HG02623 (cell line): ENCODE data around the gene PHACTR4.
A peak's percentile ranks its signal among the peaks of the same experiment; 100 is the strongest.
"Not testable (repeated sequence)": the region's sequence is repeated elsewhere in the genome, so short reads cannot be mapped to it uniquely, and the experiment has no call there.

ENCODE experiments used
- ATAC-seq: cut with Tn5 transposase; IDR thresholded peaks from one replicate; pipeline ENCODE4 v1.9.1; 2021; ENCODE audit warnings: moderate library complexity; ENCODE audit not compliant: unreplicated experiment

The PHACTR4 gene

DNA sequence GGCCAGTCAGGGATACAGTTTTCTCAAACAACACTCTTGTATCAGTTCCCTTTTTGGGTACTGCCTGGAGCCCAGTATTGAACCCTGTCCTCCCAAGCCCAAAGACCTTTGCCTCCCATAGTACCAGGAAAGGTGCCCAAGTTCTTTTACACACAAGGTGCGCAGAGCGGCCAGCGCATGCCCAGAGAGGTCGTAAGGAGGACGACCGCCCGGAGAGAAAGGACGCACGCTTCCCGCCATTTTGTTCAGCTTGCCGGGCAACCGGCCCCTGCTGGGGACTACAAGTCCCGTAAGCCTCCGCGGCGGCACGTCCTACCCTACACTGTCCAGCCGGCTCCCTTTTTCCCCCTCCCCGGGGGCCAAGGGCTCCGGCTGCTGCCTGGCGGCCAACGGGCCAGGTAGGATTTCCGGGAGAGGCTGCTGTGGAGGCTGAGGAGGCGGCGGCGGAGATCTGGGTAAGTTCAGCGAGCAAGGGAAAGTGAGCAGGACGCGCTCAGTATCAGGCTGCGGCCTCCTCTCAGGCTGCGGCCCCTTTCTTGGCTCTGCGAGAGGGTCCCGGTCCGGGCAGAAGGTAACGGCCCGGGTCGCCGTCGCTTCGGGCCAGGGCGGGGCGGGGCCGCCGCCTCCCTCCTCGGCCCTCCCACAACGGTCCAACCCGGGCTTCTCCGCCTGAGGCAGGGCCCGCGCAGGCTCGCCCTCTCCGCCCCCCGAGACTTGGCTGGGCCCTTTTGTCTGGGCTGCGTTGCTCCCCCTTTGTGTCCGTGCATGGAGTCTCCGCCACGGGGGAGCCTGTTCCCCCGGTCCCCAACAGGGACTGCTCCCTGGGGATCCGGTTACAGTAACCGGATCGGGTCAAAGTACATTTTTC, at the start of gene PHACTR4:
PHACTR4 (plus strand) TSS at position 370 of the 868 bp plus-strand sequence. CDS start 37,708 bp downstream, outside the sequence.
- ATAC-seq, result peak; percentile 79

DNA sequence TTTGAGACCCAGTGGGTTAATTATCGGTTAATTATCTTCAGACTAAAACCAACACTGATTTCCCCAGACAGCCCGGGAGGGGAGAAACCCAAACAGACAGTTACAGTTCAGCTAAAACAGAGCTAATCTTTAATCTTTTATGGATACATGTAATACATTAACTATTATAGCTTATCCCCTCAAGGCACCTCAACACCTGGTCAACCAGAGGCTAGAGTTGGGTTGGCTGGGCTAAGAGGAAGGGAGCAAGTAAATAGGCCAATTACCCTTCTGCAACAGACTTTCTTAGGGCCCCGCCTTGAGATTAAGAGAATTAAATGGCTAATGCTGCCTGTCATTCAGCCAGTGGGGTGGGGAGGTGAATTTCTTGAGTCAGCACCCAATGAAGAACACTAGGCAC, 47.3 kb upstream of the PHACTR4 start:
- no peak for ATAC-seq

DNA sequence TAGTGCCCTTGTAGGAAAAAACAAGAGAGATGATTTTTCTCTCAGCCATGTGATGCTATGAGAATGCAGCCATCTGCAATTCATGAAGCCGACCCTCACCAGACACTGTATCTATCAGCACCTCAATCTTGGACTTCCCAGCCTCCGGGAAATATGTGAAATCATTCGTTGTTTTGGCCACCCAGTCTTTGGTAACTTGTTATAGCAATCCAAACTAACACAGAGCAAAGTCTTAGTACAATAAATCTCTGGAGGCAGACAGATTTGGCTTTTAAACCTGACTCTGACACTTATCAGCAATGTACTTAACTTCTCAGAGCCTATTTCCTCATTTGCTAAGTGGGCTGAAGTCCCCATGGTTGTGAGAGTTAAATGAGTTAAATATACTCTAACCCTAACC, 45.8 kb upstream of the PHACTR4 start:
- ATAC-seq, result no peak

DNA sequence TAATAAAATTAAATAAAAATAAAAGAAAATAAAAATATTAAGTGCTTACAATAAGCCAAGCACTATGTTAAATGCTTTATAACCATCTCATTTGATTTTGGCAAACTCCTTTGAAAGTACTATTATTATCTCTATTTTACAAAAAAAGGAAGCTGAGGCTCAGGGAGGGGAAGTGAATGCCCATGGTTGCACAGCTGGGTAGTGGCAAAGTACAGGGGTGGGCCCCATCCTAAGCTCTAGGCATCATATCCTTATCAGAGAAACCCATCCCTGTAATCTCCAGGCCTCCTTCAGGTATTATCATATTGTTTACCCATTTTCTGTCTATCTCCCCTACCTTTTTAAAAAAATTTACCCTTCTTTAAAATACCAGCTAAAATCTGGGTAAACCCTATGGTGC, 43.0 kb upstream of the PHACTR4 start:
- ATAC-seq, result no peak

DNA sequence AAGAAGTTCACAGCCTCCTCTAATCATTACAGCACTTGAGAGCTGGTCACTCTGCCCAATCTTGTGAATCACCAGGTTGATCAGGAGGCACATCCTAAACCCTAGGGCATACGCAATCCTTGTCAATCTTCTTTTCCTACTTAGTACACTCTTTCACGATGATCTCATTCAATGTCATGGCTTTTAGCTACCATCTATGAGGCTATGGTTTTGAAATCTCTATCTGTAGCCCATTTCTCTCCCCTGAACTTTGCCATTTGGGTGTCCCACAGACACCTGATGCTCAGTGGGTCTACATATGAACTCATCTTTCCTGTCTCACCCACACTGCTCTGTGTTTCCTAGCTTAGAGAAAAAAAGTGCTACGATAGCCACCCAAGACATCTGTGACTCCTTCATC, 42.6 kb upstream of the PHACTR4 start:
- ATAC-seq, result no peak

DNA sequence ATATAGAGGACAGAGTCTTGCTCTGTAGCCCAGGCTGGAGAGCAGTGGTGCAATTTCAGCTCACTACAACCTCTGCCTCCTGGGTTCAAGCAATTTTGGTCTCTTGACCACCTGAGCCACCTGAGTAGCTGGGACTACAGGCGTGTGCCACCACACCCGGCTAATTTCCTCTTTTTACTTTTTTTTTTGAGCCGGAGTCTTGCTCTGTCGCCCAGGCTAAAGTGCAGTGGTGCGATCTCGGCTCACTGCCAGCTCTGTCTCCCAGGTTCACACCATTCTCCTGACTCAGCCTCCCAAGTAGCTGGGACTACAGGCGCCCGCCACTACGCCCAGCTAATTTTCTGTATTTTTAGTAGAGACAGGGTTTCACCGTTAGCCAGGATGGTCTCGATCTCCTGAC, 42.1 kb upstream of the PHACTR4 start:
- not testable (repeated sequence) for ATAC-seq

DNA sequence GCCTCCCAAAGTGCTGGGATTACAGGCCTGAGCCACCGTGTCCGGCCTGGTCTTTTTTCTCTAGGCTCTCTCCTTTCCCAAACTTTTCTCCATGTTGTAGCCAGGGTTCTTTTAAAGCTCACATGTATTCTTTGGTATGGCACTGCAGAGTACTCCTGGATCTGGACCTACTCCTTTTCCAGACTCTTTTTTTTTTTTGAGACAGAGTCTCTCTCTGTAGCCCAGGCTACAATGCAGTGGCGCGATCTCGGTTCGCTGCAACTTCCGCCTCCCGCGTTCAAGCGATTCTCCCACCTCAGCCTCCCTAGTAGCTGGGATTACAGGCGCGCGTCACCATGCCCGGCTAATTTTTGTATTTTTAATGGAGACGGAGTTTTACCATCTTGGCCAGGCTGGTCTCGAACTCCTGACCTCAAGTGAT, 41.3 kb upstream of the PHACTR4 start:
- no peak for ATAC-seq

DNA sequence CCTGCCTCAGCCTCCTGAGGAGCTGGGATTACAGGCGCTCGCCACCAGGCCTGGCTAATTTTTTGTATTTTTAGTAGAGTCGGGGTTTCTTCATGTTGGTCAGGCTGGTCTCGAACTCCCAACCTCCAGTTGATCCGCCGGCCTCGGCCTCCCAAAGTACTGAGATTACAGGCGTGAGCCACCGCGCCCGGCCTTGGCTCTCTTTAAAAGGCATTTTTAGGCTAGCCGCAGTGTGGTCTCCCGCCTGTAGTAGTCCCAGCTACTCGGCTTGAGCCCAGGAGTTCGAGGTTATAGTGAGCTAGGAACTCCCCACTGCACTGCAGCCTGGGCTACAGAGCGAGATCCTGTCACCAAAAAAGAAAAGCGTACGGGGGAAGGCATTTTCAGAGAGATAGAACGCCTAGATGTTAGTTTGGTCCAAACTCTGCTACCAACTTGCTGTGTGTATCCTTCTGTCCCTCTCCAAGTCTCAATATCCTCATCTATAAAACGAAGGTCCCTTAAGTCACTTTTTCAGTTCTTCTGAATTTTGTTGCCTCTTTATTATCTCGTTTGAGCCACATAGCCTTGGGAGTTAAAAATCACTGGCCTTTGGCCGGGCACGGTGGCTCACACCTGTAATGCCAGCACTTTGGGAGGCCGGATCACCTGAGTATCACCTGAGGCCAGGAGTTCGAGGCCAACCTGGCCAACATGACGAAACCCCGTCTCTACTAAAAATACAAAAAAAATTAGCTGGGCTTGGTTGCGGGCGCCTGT, 40.0 kb upstream of the PHACTR4 start:
- no peak for ATAC-seq

DNA sequence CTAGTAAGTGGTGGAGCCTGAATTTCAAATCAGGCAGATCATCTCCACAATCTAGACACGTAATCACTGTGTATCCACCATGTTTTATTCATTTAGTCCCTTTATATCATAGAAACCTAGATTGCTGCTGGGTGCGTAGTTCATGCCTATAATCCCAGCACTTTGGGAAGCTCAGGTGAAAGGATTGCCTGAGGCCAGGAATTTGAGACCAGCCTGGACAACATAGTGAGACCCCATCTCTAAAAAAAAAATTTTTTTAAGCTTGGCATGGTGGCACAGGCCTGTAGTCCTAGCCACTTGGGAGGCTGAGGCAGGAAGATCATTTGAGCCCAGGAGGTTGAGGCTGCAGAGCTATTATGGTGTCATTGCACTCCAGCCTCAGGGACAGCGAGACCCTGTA, 30.6 kb upstream of the PHACTR4 start:
- ATAC-seq, result no peak

DNA sequence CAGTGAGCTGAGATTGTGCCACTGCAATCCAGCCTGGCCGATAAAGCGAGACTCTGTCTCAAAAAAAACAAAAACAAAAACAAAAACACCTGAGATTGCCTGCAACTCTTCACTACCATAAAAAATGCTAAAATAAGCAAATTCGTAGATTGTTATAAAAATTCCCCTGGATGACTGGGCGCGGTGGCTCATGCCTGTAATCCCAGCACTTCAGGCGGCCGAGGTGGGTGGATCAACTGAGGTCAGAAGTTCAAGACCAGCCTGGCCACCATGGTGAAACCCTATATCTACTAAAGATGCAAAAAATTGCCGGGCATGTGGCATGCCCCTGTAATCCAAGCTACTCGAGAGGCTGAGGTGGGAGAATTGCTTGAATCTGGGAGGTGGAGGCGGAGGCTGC, 30.0 kb upstream of the PHACTR4 start:
- ATAC-seq, result no peak

DNA sequence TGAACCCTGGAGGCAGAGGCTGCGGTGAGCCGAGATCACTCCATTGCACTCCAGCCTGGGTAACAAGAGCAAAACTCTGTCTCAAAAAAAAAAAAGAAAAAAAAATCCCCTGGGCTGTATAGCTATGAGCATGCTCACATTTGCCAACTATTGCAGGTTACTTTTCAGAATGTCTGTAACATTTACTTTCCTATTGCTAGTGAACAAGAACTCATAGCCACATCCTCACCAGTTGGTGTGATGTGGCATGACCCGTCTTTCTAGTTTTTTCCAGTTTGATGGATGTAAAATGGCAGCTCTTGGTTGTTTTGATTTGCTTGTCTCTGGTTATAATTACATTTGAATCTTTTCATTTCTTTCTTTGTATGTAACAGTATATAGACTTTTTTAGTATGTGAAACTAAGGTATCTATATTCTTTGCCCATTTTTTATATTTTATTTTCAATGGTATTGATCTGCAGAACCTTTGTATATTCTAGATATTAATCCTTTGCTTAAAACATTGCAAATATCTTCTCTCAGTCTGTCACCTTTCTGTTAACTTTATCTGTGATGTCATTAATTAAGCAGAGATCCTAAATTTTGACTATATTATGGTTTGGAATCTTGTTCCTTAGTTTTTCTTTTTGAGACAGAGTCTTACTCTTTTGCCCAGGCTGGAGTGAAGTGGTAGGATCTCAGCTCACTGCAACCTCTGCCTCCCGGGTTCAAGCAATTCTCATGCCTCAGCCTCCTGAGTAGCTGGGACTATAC, 29.1 kb upstream of the PHACTR4 start:
- no peak for ATAC-seq

DNA sequence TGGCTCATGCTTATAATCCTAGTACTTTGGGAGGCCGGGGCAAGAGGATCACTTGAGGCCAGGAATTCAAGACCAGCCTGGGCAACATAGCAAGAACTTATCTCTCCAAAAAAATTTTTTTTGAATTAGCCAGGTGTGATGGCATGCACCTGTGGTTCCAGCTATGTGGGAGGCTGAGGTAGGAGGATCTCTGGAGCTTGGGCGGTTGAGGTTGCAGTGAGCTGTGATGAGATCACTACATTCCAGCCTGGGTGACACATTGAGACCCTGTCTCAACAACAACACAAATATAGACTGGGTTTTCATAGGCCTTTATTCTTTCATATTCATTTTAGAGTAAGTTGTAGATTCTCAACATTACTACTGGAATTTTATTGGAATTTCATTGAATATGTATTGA, 27.9 kb upstream of the PHACTR4 start:
- ATAC-seq, result no peak

DNA sequence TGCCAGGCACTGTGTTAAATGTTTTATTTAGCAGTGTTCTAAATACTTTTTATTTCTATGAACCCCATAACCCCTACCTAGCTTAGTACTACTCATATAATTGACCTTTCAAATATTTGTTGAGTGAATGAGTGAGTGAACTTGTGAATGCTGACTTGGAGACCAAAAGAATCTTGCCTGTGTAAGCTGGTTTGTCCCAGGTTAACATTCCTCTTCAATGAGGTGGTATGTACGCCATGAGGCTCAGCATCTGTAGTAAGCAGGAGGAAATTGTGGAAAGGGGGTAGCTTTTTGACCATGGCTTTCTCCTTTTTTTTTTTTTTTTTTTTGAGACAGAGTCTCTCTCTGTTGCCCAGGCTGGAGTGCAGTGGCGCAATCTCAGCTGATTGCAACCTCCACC, 26.1 kb upstream of the PHACTR4 start:
- no peak for ATAC-seq

DNA sequence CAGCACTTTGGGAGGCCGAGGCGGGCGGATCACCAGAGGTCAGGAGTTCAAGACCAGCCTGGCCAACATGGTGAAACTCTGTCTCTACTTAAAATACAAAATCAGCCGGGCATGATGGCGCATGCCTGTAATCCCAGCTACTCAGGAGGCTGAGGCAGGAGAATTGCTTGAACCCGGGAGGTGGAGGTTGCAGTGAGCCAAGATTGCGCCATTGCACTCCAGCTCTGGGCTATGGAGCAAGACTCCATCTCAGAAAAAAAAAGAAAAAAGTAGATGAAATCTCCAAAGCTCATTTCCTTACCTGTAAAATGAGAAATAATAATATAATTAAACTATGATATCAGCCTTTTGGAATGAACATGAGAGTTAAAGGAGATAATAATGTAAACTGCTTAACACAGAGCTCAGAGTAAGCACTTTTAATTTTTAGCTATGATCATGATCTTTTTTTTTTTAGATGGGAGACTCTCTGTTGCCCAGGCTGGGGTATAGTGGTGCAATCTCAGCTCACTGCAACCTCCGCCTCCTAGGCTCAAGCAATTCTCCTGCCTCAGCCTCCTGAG, 16.2 kb upstream of the PHACTR4 start:
- ATAC-seq, result not testable (repeated sequence)

DNA sequence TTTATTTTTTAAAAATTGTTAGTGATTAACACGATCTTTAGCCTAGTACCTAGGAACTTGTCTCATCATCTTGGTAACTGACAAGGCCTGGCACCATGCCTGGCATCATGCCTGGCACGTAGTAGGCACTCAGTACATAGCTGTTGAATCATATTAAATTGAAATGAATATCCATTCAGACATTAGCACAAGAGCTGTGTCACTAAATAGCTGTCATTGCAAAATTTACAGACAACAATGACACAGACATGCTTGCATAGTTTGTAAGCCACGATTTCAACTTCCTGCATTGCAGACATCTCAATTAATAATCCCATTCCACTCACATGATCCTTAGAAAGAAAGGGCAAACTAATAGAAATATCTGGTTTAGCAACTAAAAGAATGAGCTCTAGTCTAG, 15.4 kb upstream of the PHACTR4 start:
- no peak for ATAC-seq

DNA sequence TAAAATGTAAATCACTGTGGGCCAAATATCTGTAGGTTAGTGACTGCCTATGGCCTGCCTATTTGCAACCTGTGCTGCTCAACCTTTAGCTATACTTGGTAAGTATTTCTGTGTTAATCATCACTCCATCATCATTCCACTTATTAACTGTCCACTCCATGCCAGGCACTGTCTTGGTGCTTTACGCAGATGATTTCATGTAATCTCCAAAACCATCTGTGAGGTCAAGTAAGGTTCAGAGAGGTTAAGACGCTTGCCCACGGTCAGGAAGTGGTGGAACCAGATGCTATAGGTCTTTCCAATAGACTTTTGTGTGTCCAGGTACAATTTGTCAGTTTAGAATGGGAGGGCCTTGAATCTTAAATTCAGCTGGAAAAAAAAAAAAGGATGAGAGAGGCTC, 10.8 kb upstream of the PHACTR4 start:
- ATAC-seq, result no peak

DNA sequence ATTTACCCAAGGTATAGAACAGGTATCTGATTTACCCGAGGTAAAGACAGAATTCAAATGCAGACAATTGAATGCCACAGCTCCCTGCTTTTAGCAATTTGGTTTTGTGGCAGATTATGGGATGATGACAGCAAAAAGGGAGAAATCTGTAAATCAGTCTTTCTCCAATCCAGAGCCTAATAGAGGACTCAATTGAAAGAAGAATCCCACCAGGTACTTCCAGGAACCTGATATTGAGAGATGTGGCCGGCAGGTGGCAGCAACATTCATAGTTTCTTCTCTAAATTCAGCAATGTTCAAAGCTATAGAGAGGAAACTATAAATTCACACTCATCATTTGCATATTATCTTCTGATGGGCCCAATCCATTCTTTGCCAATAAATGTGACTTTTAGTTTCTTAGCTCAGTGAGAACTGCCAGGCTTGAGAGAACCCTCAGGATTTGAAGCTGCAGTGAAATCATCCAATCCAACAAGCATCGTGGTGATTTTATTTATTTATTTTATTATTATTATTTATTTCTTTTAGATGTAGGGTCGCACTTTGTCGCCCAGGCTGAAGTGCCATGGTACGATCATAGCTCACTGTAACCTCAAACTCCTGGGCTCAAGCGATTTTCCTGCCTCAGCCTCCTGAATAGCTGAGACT, 9.8 kb upstream of the PHACTR4 start:
- ATAC-seq, result no peak

DNA sequence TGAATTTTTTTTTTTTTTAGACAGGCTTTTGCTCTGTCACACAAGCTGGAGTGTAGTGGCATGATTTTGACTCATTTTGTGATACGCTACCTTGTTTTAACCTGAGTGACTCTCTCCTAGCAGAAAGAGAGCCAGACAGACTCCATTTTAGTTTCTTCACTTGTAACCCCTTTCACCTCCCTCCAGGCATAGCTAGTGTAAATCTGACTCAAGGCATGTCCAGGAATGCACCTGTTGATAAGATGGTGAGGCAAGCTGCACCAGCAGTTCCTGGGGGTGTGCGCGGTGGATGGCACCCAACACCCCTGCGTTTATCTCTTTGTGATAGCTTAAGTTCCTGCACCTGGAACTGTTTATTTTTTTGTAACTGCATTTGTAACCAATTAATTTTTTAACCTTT, 4.7 kb upstream of the PHACTR4 start:
- no peak for ATAC-seq

DNA sequence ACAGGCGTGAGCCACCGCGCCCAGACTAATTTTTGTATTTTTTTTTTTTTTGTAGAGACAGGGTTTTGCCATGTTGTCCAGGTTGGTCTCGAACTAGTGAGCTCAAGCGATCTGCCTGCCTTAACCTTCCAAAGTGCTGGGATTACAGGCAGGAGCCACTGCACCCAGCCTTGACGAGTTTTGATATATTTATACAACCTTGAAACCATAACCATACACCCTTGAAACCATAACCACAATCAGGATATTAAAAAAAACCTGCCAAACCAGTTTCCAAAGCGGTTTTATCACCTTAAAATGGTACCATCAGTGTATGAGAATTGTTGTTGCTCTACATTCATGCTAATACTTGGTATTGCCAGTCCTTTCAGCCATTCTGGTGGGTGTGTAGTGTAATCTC, 3.7 kb upstream of the PHACTR4 start:
- no peak for ATAC-seq

DNA sequence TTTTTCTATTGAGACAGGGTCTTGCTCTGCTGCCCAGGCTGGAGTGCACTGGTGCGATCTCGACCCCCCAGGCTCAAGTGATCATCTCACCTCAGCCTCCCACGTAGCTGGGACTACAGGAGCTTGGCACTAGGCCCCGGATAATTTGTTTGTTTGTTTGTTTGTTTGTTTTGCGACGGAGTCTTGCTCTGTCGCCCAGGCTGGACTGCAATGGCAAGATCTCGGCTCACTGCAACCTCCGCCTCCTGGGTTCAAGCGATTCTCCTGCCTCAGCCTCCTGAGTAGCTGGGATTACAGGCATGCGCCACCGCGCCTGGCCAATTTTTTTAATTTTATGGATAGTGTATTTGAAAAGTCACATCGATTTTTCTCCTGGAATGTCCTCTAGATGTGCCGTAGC, 932 bp upstream of the PHACTR4 start:
- not testable (repeated sequence) for ATAC-seq
